PFSK-1 (cell line): ENCODE measurements around the gene EMX2.

Experiments
- REST ChIP-seq, 2 experiments: IDR thresholded peaks; 2 replicates each; pipeline versions ENCODE4 v1.6.1 to v1.8.0; 2011 to 2012; ENCODE audit warnings: low read depth in 2 of 2, low read length in 2 of 2, control low read depth in 1 of 2, inconsistent platforms in 1 of 2, mild to moderate bottlenecking in 1 of 2, moderate library complexity in 1 of 2; ENCODE audit not compliant: insufficient read depth in 1 of 2
- SIN3A ChIP-seq: IDR thresholded peaks from 2 replicates; pipeline ENCODE4 v1.6.1; 2012; ENCODE audit warnings: mild to moderate bottlenecking, low read length, moderate library complexity, borderline replicate concordance; ENCODE audit not compliant: insufficient read depth

GRCh38 chr10:117540640-117541404 is 1.7 kb upstream of the EMX2 start:
- TF ChIP-seq SIN3A (no peak), REST (IDR thresholded peaks at IDR 0.05; ENCODE audit: insufficient read depth in 1 of 2, low read depth in 2 of 2, low read length in 2 of 2) (no peak)
